RWPE1 (cell line): Measurements from ENCODE around the gene PCBD1.

ENCODE experiments used
- CTCF ChIA-PET: fragments of 350-600 bp; sonication (Branson Sonifier 250); formaldehyde crosslinking; extraction: SDS; loops from one replicate; lab custom pipeline; 2021; lab: Yijun Ruan, JAX
- POLR2A ChIA-PET: fragments of 400-600 bp; formaldehyde crosslinking; extraction: SDS; loops from one replicate; lab custom pipeline; 2020; ENCODE audit warnings: antibody characterized with exemption; ENCODE audit not compliant: low non-redundant PET; lab: Yijun Ruan, JAX
- DNase-seq: peaks from one replicate; pipeline ENCODE4 v3.0.0; 2012; ENCODE audit warnings: low spot score
- H3K27ac ChIP-seq: fragments of 450-650 bp; 2 replicates; pipeline ENCODE4 v1.5.1; 2017
- TF ChIP-seq, protein P1 (sequence below): fragments of 450-650 bp; conservative IDR thresholded peaks from 2 replicates; pipeline ENCODE4 v1.5.1; 2017; ENCODE audit warnings: low read depth, mild to moderate bottlenecking

PCBD1 gene

GRCh38 chr10:70884741-70885140 lies 3.6 kb downstream of the PCBD1 start:
- POLR2A ChIA-PET, result no interaction called here
- H3K27ac ChIP-seq, result no peak overlapping the region
- CTCF ChIA-PET, result interaction anchor here (0.9 to 1.1 kb wide), 2 partner anchors 19 to 145 kb away, joined by 4 to 5 read pairs; no protein-coding TSS in a partner anchor
- no peak for DNase-seq
- TF ChIP-seq, protein P1, sequence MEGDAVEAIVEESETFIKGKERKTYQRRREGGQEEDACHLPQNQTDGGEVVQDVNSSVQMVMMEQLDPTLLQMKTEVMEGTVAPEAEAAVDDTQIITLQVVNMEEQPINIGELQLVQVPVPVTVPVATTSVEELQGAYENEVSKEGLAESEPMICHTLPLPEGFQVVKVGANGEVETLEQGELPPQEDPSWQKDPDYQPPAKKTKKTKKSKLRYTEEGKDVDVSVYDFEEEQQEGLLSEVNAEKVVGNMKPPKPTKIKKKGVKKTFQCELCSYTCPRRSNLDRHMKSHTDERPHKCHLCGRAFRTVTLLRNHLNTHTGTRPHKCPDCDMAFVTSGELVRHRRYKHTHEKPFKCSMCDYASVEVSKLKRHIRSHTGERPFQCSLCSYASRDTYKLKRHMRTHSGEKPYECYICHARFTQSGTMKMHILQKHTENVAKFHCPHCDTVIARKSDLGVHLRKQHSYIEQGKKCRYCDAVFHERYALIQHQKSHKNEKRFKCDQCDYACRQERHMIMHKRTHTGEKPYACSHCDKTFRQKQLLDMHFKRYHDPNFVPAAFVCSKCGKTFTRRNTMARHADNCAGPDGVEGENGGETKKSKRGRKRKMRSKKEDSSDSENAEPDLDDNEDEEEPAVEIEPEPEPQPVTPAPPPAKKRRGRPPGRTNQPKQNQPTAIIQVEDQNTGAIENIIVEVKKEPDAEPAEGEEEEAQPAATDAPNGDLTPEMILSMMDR, result no peak

- no peak overlapping the region for H3K27ac ChIP-seq
- DNase-seq, result peak; percentile 78
- CTCF ChIA-PET, result interaction anchor here (0.6 to 0.9 kb wide), 4 partner anchors 13 to 329 kb away, joined by 3 to 6 read pairs (median 3); no protein-coding TSS in a partner anchor
- TF ChIP-seq, protein P1, result peak; percentile 88
- POLR2A ChIA-PET, result no interaction called here
Observed at GRCh38 chr10:70880077-70880534, 8.3 kb downstream of the PCBD1 start.

DNA sequence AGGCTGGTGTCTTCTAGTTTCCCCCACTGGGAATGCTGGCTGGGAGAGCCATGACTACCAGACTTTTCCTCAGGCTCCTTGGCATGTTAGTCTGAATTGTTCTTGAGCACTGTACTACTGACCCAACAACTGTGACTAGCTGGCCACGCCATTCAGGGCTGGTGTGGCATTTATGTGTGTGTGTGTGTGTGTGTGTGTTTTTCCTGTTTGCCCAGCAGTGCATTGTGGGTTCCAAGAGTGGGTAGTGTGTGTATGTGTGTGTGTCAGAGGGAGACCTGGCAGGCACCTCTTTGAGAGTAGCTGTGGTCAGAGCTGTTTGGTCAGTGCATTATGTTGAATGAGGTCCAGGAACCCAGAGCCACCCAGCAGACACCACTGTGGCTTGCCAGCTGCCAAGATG lies 9.2 kb downstream of the PCBD1 start:
- ChIA-PET POLR2A (no interaction called here), CTCF (interaction anchor here (0.7 kb wide), 2 partner anchors 10 to 58 kb away, joined by 3 to 4 read pairs; no protein-coding TSS in a partner anchor)
- DNase-seq, result no peak
- TF ChIP-seq, protein P1, result no peak
- 0 out of 2 replicates have a peak overlapping the region, but pooled peaks have one; percentile 15 for H3K27ac ChIP-seq

- ChIA-PET POLR2A (no interaction called here), CTCF (interaction anchor here (0.7 kb wide), 1 partner anchor 344 kb away, joined by 3 read pairs; no protein-coding TSS in a partner anchor)
- TF ChIP-seq, protein P1, result no peak
- no peak overlapping the region for H3K27ac ChIP-seq
- DNase-seq, result no peak
Observed at GRCh38 chr10:70874061-70874460, 14.3 kb downstream of the PCBD1 start.

GRCh38 chr10:70872291-70872690 lies 16.1 kb downstream of the PCBD1 start:
- POLR2A ChIA-PET, result no interaction called here

DNA sequence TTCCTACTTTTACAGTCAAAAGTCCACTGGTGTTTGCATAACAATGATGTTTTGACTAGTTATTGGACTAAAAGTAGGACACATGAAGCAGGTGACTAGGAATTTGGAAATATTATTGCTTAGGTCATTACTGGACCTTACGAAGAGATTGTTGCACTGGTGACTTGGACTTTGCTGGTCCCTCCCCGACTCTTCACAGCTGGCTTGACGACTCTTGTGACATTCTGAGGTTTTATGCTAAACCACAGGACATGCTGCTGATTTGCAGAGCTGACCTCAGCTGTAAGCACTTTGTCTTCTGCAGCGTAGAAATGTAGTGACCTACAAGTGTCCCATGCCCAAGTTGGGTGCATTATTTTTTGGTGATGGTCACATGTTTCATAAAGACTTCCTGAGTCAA lies 21.9 kb downstream of the PCBD1 start:
- CTCF ChIA-PET, result interaction anchor here (0.5 kb wide), 1 partner anchor 488 kb away, joined by 3 read pairs; no protein-coding TSS in a partner anchor
- TF ChIP-seq, protein P1, result no peak
- POLR2A ChIA-PET, result no interaction called here
- H3K27ac ChIP-seq, result no peak overlapping the region
- no peak for DNase-seq

More at GRCh38 chr10:70872291-70872690, 16.1 kb downstream of the PCBD1 start:
- H3K27ac ChIP-seq, result no peak overlapping the region
- no peak for DNase-seq
- CTCF ChIA-PET, result interaction anchor here (0.6 kb wide), 1 partner anchor 107 kb away, joined by 3 read pairs; no protein-coding TSS in a partner anchor
- TF ChIP-seq, protein P1, result no peak
